Esophagus (tissue), 2 donors: Measurements from ENCODE around the gene BICDL2. TPM values are rescaled to one million over a fixed set of nuclear protein-coding genes. Genes with fewer than 3 reads are reported as not detected.
A peak's percentile ranks its signal among the peaks of the same experiment; 100 is the strongest.
"Not testable (repeated sequence)": the region's sequence is repeated elsewhere in the genome, so short reads cannot be mapped to it uniquely, and the experiment has no call there.

Experiments used
- H3K27ac ChIP-seq, 2 donors: one replicate each; pipeline ENCODE4 v1.5.1; 2013; ENCODE audit warnings: low read depth in 2 of 2, mild to moderate bottlenecking in 2 of 2, inconsistent platforms in 1 of 2, low read length in 1 of 2, moderate library complexity in 1 of 2
- H3K27me3 ChIP-seq, 2 donors: one replicate each; pipeline ENCODE4 v1.6.1; 2013; ENCODE audit warnings: low read length in 2 of 2, control low read depth in 1 of 2, mild to moderate bottlenecking in 1 of 2; ENCODE audit not compliant: insufficient read depth in 2 of 2, control insufficient read depth in 1 of 2
- H3K36me3 ChIP-seq, 2 donors: one replicate each; pipeline ENCODE4 v1.6.1; 2013; ENCODE audit warnings: low read length in 1 of 2; ENCODE audit not compliant: control insufficient read depth in 2 of 2, insufficient read depth in 2 of 2
- H3K4me1 ChIP-seq, 2 donors: one replicate each; pipeline ENCODE4 v1.6.1; 2013; ENCODE audit warnings: low read length in 1 of 2; ENCODE audit not compliant: control insufficient read depth in 2 of 2, insufficient read depth in 2 of 2
- H3K4me3 ChIP-seq, 2 donors: one replicate each; pipeline ENCODE4 v1.5.1; 2013; ENCODE audit warnings: low read length in 2 of 2, mild to moderate bottlenecking in 2 of 2, low read depth in 1 of 2, moderate library complexity in 1 of 2
- H3K9me3 ChIP-seq, 2 donors: one replicate each; pipeline ENCODE4 v1.6.1; 2013; ENCODE audit warnings: mild to moderate bottlenecking in 2 of 2, low read depth in 1 of 2, low read length in 1 of 2, moderate library complexity in 1 of 2; ENCODE audit not compliant: control insufficient read depth in 2 of 2, insufficient read depth in 1 of 2
- WGBS, 2 donors: extraction: QIAGEN DNeasy Blood & Tissue Kit; methylation state at CpG; one replicate each; pipeline ENCODE4 v1.1.7; 2013; 5-methylcytosine and 5-hydroxymethylcytosine counted together
- polyA plus RNA-seq, 2 donors: library from polyadenylated mRNA; stranded (reverse); fragments of 200-250 nt; gene quantifications; one replicate each; pipeline ENCODE4 v1.2.3, GENCODE V29; 2013
- donor health status: healthy with polysubstance abuse.
- donor health status: Bipolar disorder and iron deficiency.

The BICDL2 gene
- polyA plus RNA-seq, 2 donors = 144 to 149 TPM

- WGBS, 2 donors = 89 to 90% methylated on average over 22 of the region's 22 CpGs
- H3K27ac ChIP-seq = no peak overlapping the region
- peak overlapping the region in 1 of 2 donors; percentile 66 for H3K4me3 ChIP-seq
- no peaks in the 10 kb centered on the region for H3K9me3 ChIP-seq
- peaks cover 0 to 5% of the 10 kb centered on the region in 2 donors for H3K36me3 ChIP-seq
- peaks cover 6 to 13% of the 10 kb centered on the region in 2 donors for H3K4me1 ChIP-seq
- H3K27me3 ChIP-seq = no peaks in the 10 kb centered on the region
These were observed 20.7 kb upstream of the BICDL2 start for GRCh38 chr16:3057181-3058138.

GRCh38 chr16:3056336-3057180 is 19.8 kb upstream of the BICDL2 start:
- 83 to 85% methylated on average over 19 of the region's 19 CpGs for WGBS, 2 donors
- H3K9me3 ChIP-seq = no peaks in the 10 kb centered on the region

GRCh38 chr16:3055734-3056115 is 19.0 kb upstream of the BICDL2 start:
- H3K27ac ChIP-seq, H3K9me3 ChIP-seq, H3K27me3 ChIP-seq, H3K36me3 ChIP-seq, H3K4me3 ChIP-seq: not testable (repeated sequence)
- WGBS, 2 donors = 69 to 71% methylated on average over 9 of the region's 9 CpGs
- H3K4me1 ChIP-seq = peaks cover 6 to 13% of the 10 kb centered on the region in 2 donors

More at GRCh38 chr16:3056336-3057180, 19.8 kb upstream of the BICDL2 start:
- peaks cover 0 to 5% of the 10 kb centered on the region in 2 donors for H3K36me3 ChIP-seq
- no peaks in the 10 kb centered on the region for H3K27me3 ChIP-seq
- no peak overlapping the region for H3K27ac ChIP-seq
- H3K4me1 ChIP-seq = peaks cover 6 to 13% of the 10 kb centered on the region in 2 donors
- H3K4me3 ChIP-seq = no peak overlapping the region

- 75 to 76% methylated on average over 17 of the region's 17 CpGs for WGBS, 2 donors
- peaks cover 6 to 13% of the 10 kb centered on the region in 2 donors for H3K4me1 ChIP-seq
- H3K36me3 ChIP-seq = peaks cover 0 to 5% of the 10 kb centered on the region in 2 donors
- H3K27ac ChIP-seq = no peak overlapping the region
- H3K9me3 ChIP-seq = no peaks in the 10 kb centered on the region
- no peak overlapping the region for H3K4me3 ChIP-seq
- H3K27me3 ChIP-seq = no peaks in the 10 kb centered on the region
These were observed 18.4 kb upstream of the BICDL2 start for GRCh38 chr16:3054965-3055733.

- not testable (repeated sequence) for H3K27ac ChIP-seq, H3K4me1 ChIP-seq, H3K27me3 ChIP-seq, H3K4me3 ChIP-seq, H3K9me3 ChIP-seq, H3K36me3 ChIP-seq
- WGBS, 2 donors = 85 to 86% methylated on average over 11 to 13 of the region's 13 CpGs
These were observed 16.6 kb upstream of the BICDL2 start for GRCh38 chr16:3053330-3053710.

- H3K36me3 ChIP-seq, H3K4me3 ChIP-seq, H3K9me3 ChIP-seq, H3K4me1 ChIP-seq, H3K27ac ChIP-seq, H3K27me3 ChIP-seq: not testable (repeated sequence)
- WGBS, 2 donors = 68% methylated on average over 10 to 11 of the region's 12 CpGs
These were observed 16.0 kb upstream of the BICDL2 start for GRCh38 chr16:3052571-3053329.

- Histone ChIP-seq H3K27me3 (peaks cover 0 to 9% of the 10 kb centered on the region in 2 donors), H3K4me3 (no peak overlapping the region), H3K27ac (no peak overlapping the region), H3K36me3 (peaks cover 0 to 5% of the 10 kb centered on the region in 2 donors), H3K4me1 (peaks cover 2 to 4% of the 10 kb centered on the region in 2 donors), H3K9me3 (no peaks in the 10 kb centered on the region)
- WGBS, 2 donors = 57 to 73% methylated on average over 9 of the region's 9 CpGs
These were observed 14.8 kb upstream of the BICDL2 start for GRCh38 chr16:3051494-3051893.

- no peak overlapping the region for H3K4me3 ChIP-seq
- 37 to 42% methylated on average over 4 of the region's 4 CpGs for WGBS, 2 donors
- H3K9me3 ChIP-seq = no peaks in the 10 kb centered on the region
- H3K27ac ChIP-seq = no peak overlapping the region
- peaks cover 0 to 5% of the 10 kb centered on the region in 2 donors for H3K36me3 ChIP-seq
- peaks cover 0 to 9% of the 10 kb centered on the region in 2 donors for H3K27me3 ChIP-seq
- H3K4me1 ChIP-seq = peaks cover 2 to 4% of the 10 kb centered on the region in 2 donors
These were observed 14.3 kb upstream of the BICDL2 start for GRCh38 chr16:3051009-3051408.
